HCT116 (cell line): ENCODE data around the gene OR51Q1. TPM values are rescaled to one million over a fixed set of nuclear protein-coding genes. Genes with fewer than 3 reads are reported as not detected.

ENCODE experiments used
- ATAC-seq: fragments of 200-7000 bp; cut with Tn5 transposase; 2 replicates; pipeline ENCODE4 v1.9.1; 2020; ENCODE audit warnings: mild to moderate bottlenecking, moderate library complexity
- BruUV-seq: library from RNA; stranded (reverse); fragments of 400-500 nt; replicated peaks from 2 replicates; lab custom pipeline; 2021; lab: Mats Ljungman, UMichigan
- CTCF ChIA-PET: fragments of 300-600 bp; sonication (Branson Sonifier 250); formaldehyde crosslinking; loops from one replicate; lab custom pipeline; 2021; ENCODE audit warnings: antibody characterized with exemption; lab: Charles Lee
- POLR2A ChIA-PET: fragments of 300-600, 350-600 bp; sonication (Branson Sonifier 250); formaldehyde crosslinking; loops from one replicate; lab custom pipeline; 2021; ENCODE audit warnings: antibody characterized with exemption; lab: Charles Lee
- RAD21 ChIA-PET, 2 experiments: fragments of 300-600 bp; sonication (Branson Sonifier 250); formaldehyde crosslinking; loops; one replicate each; lab custom pipeline; 2023; ENCODE audit warnings: low total read pairs in 2 of 2; ENCODE audit not compliant: uncharacterized antibody in 2 of 2, unreplicated experiment in 2 of 2, low non-redundant PET in 1 of 2; lab: Charles Lee
- DNase-seq: peaks from one replicate; pipeline ENCODE4 v3.0.0-alpha.2; 2010; ENCODE audit warnings: low read depth, low spot score
- H2AFZ ChIP-seq: fragments of 200-600 bp; shearing (Covaris generic), sonication (generic); 2 replicates; pipeline ENCODE4 v1.6.1; 2017; ENCODE audit warnings: low read depth, mixed run types, mixed read lengths, antibody characterized with exemption, low read length; ENCODE audit not compliant: poor library complexity, severe bottlenecking
- H3K27ac ChIP-seq: 2 replicates; pipeline ENCODE4 v1.5.1; 2012; ENCODE audit warnings: low read depth, low read length
- H3K27me3 ChIP-seq: fragments of 200-600 bp; sonication (generic); 2 replicates; pipeline ENCODE4 v1.6.1; 2016; ENCODE audit warnings: mixed run types, low read length, mixed read lengths; ENCODE audit not compliant: insufficient read depth
- H3K36me3 ChIP-seq, 2 experiments: fragments of 200-500 bp in 1 of 2; fragments of 200-600 bp in 1 of 2; sonication (Bioruptor generic) in 1 of 2; sonication (generic) in 1 of 2; 2 replicates each; pipeline versions ENCODE4 v1.5.1 to v1.6.1; 2014 to 2016; ENCODE audit warnings: low read length in 2 of 2, inconsistent platforms in 1 of 2, mixed read lengths in 1 of 2, mixed run types in 1 of 2; ENCODE audit not compliant: insufficient read depth in 2 of 2, control insufficient read depth in 1 of 2
- H3K4me1 ChIP-seq, 2 experiments: fragments of 200-600 bp in 1 of 2; sonication (generic) in 1 of 2; 2 replicates each; pipeline versions ENCODE4 v1.5.1 to v1.6.1; 2012 to 2017; ENCODE audit warnings: low read length in 2 of 2, inconsistent platforms in 1 of 2, mild to moderate bottlenecking in 1 of 2, mixed read lengths in 1 of 2, mixed run types in 1 of 2, moderate library complexity in 1 of 2; ENCODE audit not compliant: insufficient read depth in 2 of 2, control insufficient read depth in 1 of 2
- H3K4me2 ChIP-seq: fragments of 200-600 bp; sonication (generic); 2 replicates; pipeline ENCODE4 v1.6.1; 2017; ENCODE audit warnings: mixed run types, low read length, mixed read lengths
- H3K4me3 ChIP-seq, 2 experiments: fragments of 200-600 bp in 1 of 2; sonication (generic) in 1 of 2; replicated peaks in 1 of 2; 2 replicates each; pipeline ENCODE4 v1.5.1; 2011 to 2016; ENCODE audit warnings: low read length in 2 of 2, control low read depth in 1 of 2, low read depth in 1 of 2, mild to moderate bottlenecking in 1 of 2, mixed read lengths in 1 of 2, mixed run types in 1 of 2
- H3K79me2 ChIP-seq: fragments of 200-600 bp; sonication (generic); 2 replicates; pipeline ENCODE4 v1.6.1; 2017; ENCODE audit warnings: mild to moderate bottlenecking, mixed run types, low read length, moderate library complexity, mixed read lengths; ENCODE audit not compliant: insufficient read depth
- H3K9ac ChIP-seq: fragments of 200-600 bp; sonication (generic); 2 replicates; pipeline ENCODE4 v1.6.1; 2016; ENCODE audit warnings: low read length, mixed read lengths
- H3K9me2 ChIP-seq: fragments of 200-600 bp; sonication (generic), shearing (Covaris generic); 2 replicates; pipeline ENCODE4 v1.6.1; 2017; ENCODE audit warnings: mixed run types, mild to moderate bottlenecking, moderate library complexity; ENCODE audit not compliant: insufficient read depth
- H3K9me3 ChIP-seq, 2 experiments: fragments of 200-500 bp in 1 of 2; fragments of 200-600 bp in 1 of 2; sonication (Bioruptor generic) in 1 of 2; sonication (generic) in 1 of 2; 2 replicates each; pipeline ENCODE4 v1.6.1; 2014 to 2017; ENCODE audit warnings: low read length in 2 of 2, mixed read lengths in 2 of 2, inconsistent platforms in 1 of 2, low read depth in 1 of 2, mild to moderate bottlenecking in 1 of 2, mixed run types in 1 of 2, moderate library complexity in 1 of 2; ENCODE audit not compliant: control insufficient read depth in 1 of 2, insufficient read depth in 1 of 2
- H4K20me1 ChIP-seq: fragments of 200-600 bp; sonication (generic), shearing (Covaris generic); 2 replicates; pipeline ENCODE4 v1.6.1; 2017; ENCODE audit warnings: mixed run types, mild to moderate bottlenecking, moderate library complexity; ENCODE audit not compliant: insufficient read depth
- ATF3 ChIP-seq: IDR thresholded peaks from 2 replicates; pipeline ENCODE4 v1.6.1; 2012
- CEBPB ChIP-seq: IDR thresholded peaks from 2 replicates; pipeline ENCODE4 v1.6.1; 2012; ENCODE audit warnings: low read depth
- CTCF ChIP-seq, 3 experiments: fragments of 200-600 bp in 1 of 3; sonication (generic) in 1 of 3; IDR thresholded peaks in 2 of 3; conservative IDR thresholded peaks in 1 of 3; 2 replicates each; pipeline ENCODE4 v1.5.1; 2012 to 2017; ENCODE audit warnings: low read depth in 2 of 3, low read length in 2 of 3, antibody characterized with exemption in 1 of 3, borderline replicate concordance in 1 of 3, control low read depth in 1 of 3, mild to moderate bottlenecking in 1 of 3, mixed read lengths in 1 of 3, mixed run types in 1 of 3, moderate library complexity in 1 of 3; ENCODE audit not compliant: insufficient read depth in 1 of 3
- ELF1 ChIP-seq: IDR thresholded peaks from 2 replicates; pipeline ENCODE4 v1.6.1; 2012; ENCODE audit warnings: low read depth, borderline replicate concordance
- FOSL1 ChIP-seq: IDR thresholded peaks from 2 replicates; pipeline ENCODE4 v1.6.1; 2012; ENCODE audit warnings: low read depth
- POLR2AphosphoS5 ChIP-seq: IDR thresholded peaks from 2 replicates; pipeline ENCODE4 v1.6.1; 2011; ENCODE audit warnings: mild to moderate bottlenecking, low read depth, low read length, moderate library complexity
- REST ChIP-seq: IDR thresholded peaks from 2 replicates; pipeline ENCODE4 v1.6.1; 2012; ENCODE audit warnings: low read depth
- SP1 ChIP-seq: IDR thresholded peaks from 2 replicates; pipeline ENCODE4 v1.6.1; 2012; ENCODE audit warnings: low read depth
- SRF ChIP-seq: IDR thresholded peaks from 2 replicates; pipeline ENCODE4 v1.6.1; 2012; ENCODE audit warnings: low read depth
- ZNF274 ChIP-seq: fragments of 200-500 bp; sonication (Bioruptor generic); IDR thresholded peaks from 2 replicates; pipeline ENCODE4 v1.6.1; 2014; ENCODE audit warnings: mild to moderate bottlenecking, low read depth, low read length, inconsistent platforms
- intact Hi-C: fragments of 100-400 bp; cut with micrococcal nuclease; formaldehyde crosslinking; loops from 2 replicates; pipeline ENCODE4 v1.10.0; 2022
- total RNA-seq: library from RNA; stranded (reverse); gene quantifications from one replicate; pipeline ENCODE4 v1.2.1, GENCODE V29; 2021; ENCODE audit not compliant: unreplicated experiment

Gene OR51Q1
- total RNA-seq, 1 experiment from 2014 or later: not detected

GRCh38 chr11:5398936-5399335 lies 23.0 kb upstream of the OR51Q1 start:
- H3K9ac ChIP-seq: no peak overlapping the region
- no peak overlapping the region for H2AFZ ChIP-seq
- peaks cover 85% of the 10 kb centered on the region for H3K79me2 ChIP-seq
- H3K4me1 ChIP-seq: peaks cover 0 to 41% of the 10 kb centered on the region in 2 experiments; a peak in 3 of 4 replicates
- ATAC-seq (0 out of 2 replicates have a peak, but pooled peaks have one; percentile 25), DNase-seq (no peak)
- H3K9me2 ChIP-seq: no peaks in the 10 kb centered on the region
- H3K4me2 ChIP-seq: no peak overlapping the region
- no peak overlapping the region for H3K27ac ChIP-seq
- no TSS peak for BruUV-seq
- TF ChIP-seq SRF (no peak), CEBPB (no peak), REST (no peak), SP1 (no peak), CTCF (IDR thresholded peaks at IDR 0.05 in 2 of 3, conservative IDR thresholded peaks at IDR 0.05 in 1 of 3; ENCODE audit: borderline replicate concordance in 1 of 3, insufficient read depth in 1 of 3, low read depth in 2 of 3, low read length in 2 of 3) (no peak), FOSL1 (no peak), POLR2AphosphoS5 (no peak), ATF3 (no peak), ZNF274 (no peak), ELF1 (no peak)
- peaks cover 7 to 58% of the 10 kb centered on the region in 2 experiments for H3K36me3 ChIP-seq
- RAD21 ChIA-PET: no interaction called here
- POLR2A ChIA-PET: no interaction called here
- no peaks in the 10 kb centered on the region for H3K9me3 ChIP-seq
- no peaks in the 10 kb centered on the region for H3K27me3 ChIP-seq
- H4K20me1 ChIP-seq: peaks cover 49% of the 10 kb centered on the region; the same call in 1 of the 2 replicates
- CTCF ChIA-PET: no interaction called here
- no peak overlapping the region for H3K4me3 ChIP-seq
- intact Hi-C loops: no loop called here
